ENCODE results near the gene ENO4. TPM values are rescaled to one million over a fixed set of nuclear protein-coding genes. Genes with fewer than 3 reads are reported as not detected.

ENO4 gene
- total RNA-seq, 1 donor from 2014 or later, result 0.52 TPM

- no peaks in the 10 kb centered on the region for H3K9me3 ChIP-seq (ENCODE audit: insufficient read depth, low read depth, low read length)
- no peak overlapping the region for H3K4me3 Mint-ChIP-seq (ENCODE audit: unreplicated experiment)
- FAIRE-seq, result no peak
- H3K4me1 ChIP-seq (ENCODE audit: insufficient read depth, low read length), result no peaks in the 10 kb centered on the region
- no peaks in the 10 kb centered on the region for H3K79me2 ChIP-seq (ENCODE audit: insufficient read depth, low read length)
- H3K9me3 Mint-ChIP-seq (ENCODE audit: unreplicated experiment), result no peaks in the 10 kb centered on the region
- H3K9ac ChIP-seq (ENCODE audit: low read length), result no peak overlapping the region
- no peaks in the 10 kb centered on the region for H3K27me3 ChIP-seq (ENCODE audit: insufficient read depth, low read length)
- H3K4me3 ChIP-seq (ENCODE audit: insufficient read depth, low read depth, low read length), result no peak overlapping the region
- H3K4me1 Mint-ChIP-seq (ENCODE audit: low read depth, unreplicated experiment), result no peaks in the 10 kb centered on the region
- H4K20me1 ChIP-seq (ENCODE audit: insufficient read depth, low read length), result no peaks in the 10 kb centered on the region
- H3K4me2 ChIP-seq (ENCODE audit: low read length), result no peak overlapping the region
- TF ChIP-seq CTCF (IDR thresholded peaks at IDR 0.05; ENCODE audit: insufficient read depth, low read depth, low read length) (no peak), EZH2 (IDR thresholded peaks at IDR 0.05; ENCODE audit: insufficient read depth, low read length) (no peak)
- no peak for DNase-seq (ENCODE audit: low read depth)
- H3K36me3 Mint-ChIP-seq (ENCODE audit: low read depth, unreplicated experiment), result no peaks in the 10 kb centered on the region
- H3K27ac Mint-ChIP-seq (ENCODE audit: unreplicated experiment), result no peak overlapping the region
- H3K27ac ChIP-seq (ENCODE audit: low read depth, low read length), result no peak overlapping the region
- no peaks in the 10 kb centered on the region for H3K36me3 ChIP-seq (ENCODE audit: insufficient read depth, low read length)
- no peak overlapping the region for H2AFZ ChIP-seq (ENCODE audit: low read depth, low read length)
- H3K27me3 Mint-ChIP-seq (ENCODE audit: low read depth, unreplicated experiment), result peaks cover 12% of the 10 kb centered on the region
Observed at GRCh38 chr10:116878123-116878522, 28.8 kb downstream of the ENO4 start.

- peaks cover 12% of the 10 kb centered on the region for H3K27me3 Mint-ChIP-seq (ENCODE audit: low read depth, unreplicated experiment)
- Histone ChIP-seq H3K9me3 (ENCODE audit: insufficient read depth, low read depth, low read length) (no peaks in the 10 kb centered on the region), H3K9ac (ENCODE audit: low read length) (no peak overlapping the region), H2AFZ (ENCODE audit: low read depth, low read length) (no peak overlapping the region), H3K27me3 (ENCODE audit: insufficient read depth, low read length) (no peaks in the 10 kb centered on the region), H3K4me3 (ENCODE audit: insufficient read depth, low read depth, low read length) (no peak overlapping the region), H3K4me1 (ENCODE audit: insufficient read depth, low read length) (no peaks in the 10 kb centered on the region), H4K20me1 (ENCODE audit: insufficient read depth, low read length) (no peaks in the 10 kb centered on the region), H3K27ac (ENCODE audit: low read depth, low read length) (no peak overlapping the region), H3K36me3 (ENCODE audit: insufficient read depth, low read length) (no peaks in the 10 kb centered on the region), H3K4me2 (ENCODE audit: low read length) (no peak overlapping the region), H3K79me2 (ENCODE audit: insufficient read depth, low read length) (no peaks in the 10 kb centered on the region)
- FAIRE-seq, result no peak
- TF ChIP-seq CTCF (IDR thresholded peaks at IDR 0.05; ENCODE audit: insufficient read depth, low read depth, low read length) (no peak), EZH2 (IDR thresholded peaks at IDR 0.05; ENCODE audit: insufficient read depth, low read length) (no peak)
- no peak overlapping the region for H3K27ac Mint-ChIP-seq (ENCODE audit: unreplicated experiment)
- H3K9me3 Mint-ChIP-seq (ENCODE audit: unreplicated experiment), result no peaks in the 10 kb centered on the region
- no peaks in the 10 kb centered on the region for H3K4me1 Mint-ChIP-seq (ENCODE audit: low read depth, unreplicated experiment)
- no peak overlapping the region for H3K4me3 Mint-ChIP-seq (ENCODE audit: unreplicated experiment)
- no peaks in the 10 kb centered on the region for H3K36me3 Mint-ChIP-seq (ENCODE audit: low read depth, unreplicated experiment)
- no peak for DNase-seq (ENCODE audit: low read depth)
Observed at GRCh38 chr10:116879817-116880216, 30.5 kb downstream of the ENO4 start.

- Histone ChIP-seq H3K4me3 (ENCODE audit: insufficient read depth, low read depth, low read length) (no peak overlapping the region), H3K9ac (ENCODE audit: low read length) (no peak overlapping the region), H3K36me3 (ENCODE audit: insufficient read depth, low read length) (no peaks in the 10 kb centered on the region), H3K9me3 (ENCODE audit: insufficient read depth, low read depth, low read length) (no peaks in the 10 kb centered on the region), H2AFZ (ENCODE audit: low read depth, low read length) (no peak overlapping the region), H4K20me1 (ENCODE audit: insufficient read depth, low read length) (no peaks in the 10 kb centered on the region), H3K4me1 (ENCODE audit: insufficient read depth, low read length) (no peaks in the 10 kb centered on the region), H3K27me3 (ENCODE audit: insufficient read depth, low read length) (no peaks in the 10 kb centered on the region), H3K27ac (ENCODE audit: low read depth, low read length) (no peak overlapping the region), H3K79me2 (ENCODE audit: insufficient read depth, low read length) (no peaks in the 10 kb centered on the region), H3K4me2 (ENCODE audit: low read length) (no peak overlapping the region)
- peak; percentile 37 for DNase-seq (ENCODE audit: low read depth)
- no peak overlapping the region for H3K27ac Mint-ChIP-seq (ENCODE audit: unreplicated experiment)
- peaks cover 12% of the 10 kb centered on the region for H3K27me3 Mint-ChIP-seq (ENCODE audit: low read depth, unreplicated experiment)
- TF ChIP-seq CTCF (IDR thresholded peaks at IDR 0.05; ENCODE audit: insufficient read depth, low read depth, low read length) (no peak), EZH2 (IDR thresholded peaks at IDR 0.05; ENCODE audit: insufficient read depth, low read length) (no peak)
- FAIRE-seq, result no peak
- H3K4me3 Mint-ChIP-seq (ENCODE audit: unreplicated experiment), result no peak overlapping the region
- H3K4me1 Mint-ChIP-seq (ENCODE audit: low read depth, unreplicated experiment), result no peaks in the 10 kb centered on the region
- H3K9me3 Mint-ChIP-seq (ENCODE audit: unreplicated experiment), result no peaks in the 10 kb centered on the region
- no peaks in the 10 kb centered on the region for H3K36me3 Mint-ChIP-seq (ENCODE audit: low read depth, unreplicated experiment)
Observed at GRCh38 chr10:116880716-116881482, 31.6 kb downstream of the ENO4 start.
